Stomach (tissue), 4 donors: ENCODE results near the gene TBC1D2.

ENCODE experiments used
- POLR2A ChIP-seq, 4 donors: fragments of 450-650 bp; IDR thresholded peaks; one replicate each; pipeline ENCODE4 v1.6.1; 2016; ENCODE audit warnings: antibody characterized with exemption in 4 of 4, control low read depth in 2 of 4, mild to moderate bottlenecking in 1 of 4, moderate library complexity in 1 of 4
- POLR2AphosphoS5 ChIP-seq, 3 donors: sonication (generic); formaldehyde crosslinking; IDR thresholded peaks; one replicate each; pipeline ENCODE4 v1.6.1; 2016; ENCODE audit warnings: antibody characterized with exemption in 3 of 3
- TF ChIP-seq, protein P1 (sequence below), 7 experiments: fragments of 450-650 bp in 4 of 7; fragments of 200-600 bp in 3 of 7; sonication (generic) in 3 of 7; IDR thresholded peaks; one replicate each; pipeline ENCODE4 v1.5.1; 2016 to 2019; ENCODE audit warnings: antibody characterized with exemption in 7 of 7, control low read depth in 2 of 7, mild to moderate bottlenecking in 1 of 7

DNA sequence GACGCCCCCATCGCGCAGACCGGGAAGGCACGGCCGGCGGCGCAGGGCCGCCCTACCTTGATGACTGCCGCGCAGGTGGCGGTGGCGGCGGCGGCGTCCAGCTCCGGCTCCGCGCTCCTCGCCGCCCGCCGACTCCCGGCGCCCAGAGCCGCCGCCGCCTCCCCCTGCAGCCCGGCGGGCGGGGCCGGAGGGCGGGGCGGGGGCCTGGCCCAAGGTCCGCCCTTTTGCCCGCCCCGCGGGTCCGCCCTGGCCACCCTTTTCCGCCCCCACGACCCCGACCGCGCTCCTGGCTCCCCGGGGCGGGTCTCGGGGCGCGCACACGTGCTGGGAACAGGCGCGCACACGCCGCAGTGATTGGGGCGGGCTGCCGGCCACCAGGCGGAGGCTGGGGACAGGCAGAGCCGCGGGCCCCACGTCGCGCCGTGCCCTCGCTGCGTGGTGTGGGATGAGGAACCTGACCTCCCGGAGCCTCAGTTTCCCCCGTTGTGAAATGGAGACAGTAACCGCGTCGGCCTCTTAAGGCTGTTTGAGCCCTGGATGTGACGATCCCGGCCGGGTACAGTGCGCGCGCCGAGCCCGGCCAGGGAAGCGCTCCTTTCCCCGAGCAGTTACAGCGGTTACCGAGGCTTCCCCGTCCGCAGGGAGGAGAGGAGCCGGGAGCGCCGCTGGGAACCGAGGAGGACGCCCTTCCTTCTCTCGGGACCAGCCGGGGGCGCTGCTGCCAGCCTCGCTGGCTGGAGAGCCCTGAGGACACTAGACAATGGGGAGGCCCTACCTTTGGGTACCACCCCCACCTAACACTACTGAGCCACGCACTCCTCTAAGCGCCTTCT lies 62.7 kb downstream of the TBC1D2 start, which contains the start of gene CORO2A:
- TF ChIP-seq, protein P1, sequence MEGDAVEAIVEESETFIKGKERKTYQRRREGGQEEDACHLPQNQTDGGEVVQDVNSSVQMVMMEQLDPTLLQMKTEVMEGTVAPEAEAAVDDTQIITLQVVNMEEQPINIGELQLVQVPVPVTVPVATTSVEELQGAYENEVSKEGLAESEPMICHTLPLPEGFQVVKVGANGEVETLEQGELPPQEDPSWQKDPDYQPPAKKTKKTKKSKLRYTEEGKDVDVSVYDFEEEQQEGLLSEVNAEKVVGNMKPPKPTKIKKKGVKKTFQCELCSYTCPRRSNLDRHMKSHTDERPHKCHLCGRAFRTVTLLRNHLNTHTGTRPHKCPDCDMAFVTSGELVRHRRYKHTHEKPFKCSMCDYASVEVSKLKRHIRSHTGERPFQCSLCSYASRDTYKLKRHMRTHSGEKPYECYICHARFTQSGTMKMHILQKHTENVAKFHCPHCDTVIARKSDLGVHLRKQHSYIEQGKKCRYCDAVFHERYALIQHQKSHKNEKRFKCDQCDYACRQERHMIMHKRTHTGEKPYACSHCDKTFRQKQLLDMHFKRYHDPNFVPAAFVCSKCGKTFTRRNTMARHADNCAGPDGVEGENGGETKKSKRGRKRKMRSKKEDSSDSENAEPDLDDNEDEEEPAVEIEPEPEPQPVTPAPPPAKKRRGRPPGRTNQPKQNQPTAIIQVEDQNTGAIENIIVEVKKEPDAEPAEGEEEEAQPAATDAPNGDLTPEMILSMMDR (IDR thresholded peaks at IDR 0.05): peak in 3 of 7 experiments; percentile 19 to 46 (median 35)
- TF ChIP-seq POLR2AphosphoS5 (IDR thresholded peaks at IDR 0.05) (peak in 2 of 3 donors; percentile 74 to 84), POLR2A (IDR thresholded peaks at IDR 0.05) (no peak)
